Measurements from ENCODE around the gene CATSPER1. TPM values are rescaled to one million over a fixed set of nuclear protein-coding genes. Genes with fewer than 3 reads are reported as not detected.
A peak's percentile ranks its signal among the peaks of the same experiment; 100 is the strongest.

Gene CATSPER1
- total RNA-seq, 1 experiment from 2014 or later: 4.2 TPM

DNA sequence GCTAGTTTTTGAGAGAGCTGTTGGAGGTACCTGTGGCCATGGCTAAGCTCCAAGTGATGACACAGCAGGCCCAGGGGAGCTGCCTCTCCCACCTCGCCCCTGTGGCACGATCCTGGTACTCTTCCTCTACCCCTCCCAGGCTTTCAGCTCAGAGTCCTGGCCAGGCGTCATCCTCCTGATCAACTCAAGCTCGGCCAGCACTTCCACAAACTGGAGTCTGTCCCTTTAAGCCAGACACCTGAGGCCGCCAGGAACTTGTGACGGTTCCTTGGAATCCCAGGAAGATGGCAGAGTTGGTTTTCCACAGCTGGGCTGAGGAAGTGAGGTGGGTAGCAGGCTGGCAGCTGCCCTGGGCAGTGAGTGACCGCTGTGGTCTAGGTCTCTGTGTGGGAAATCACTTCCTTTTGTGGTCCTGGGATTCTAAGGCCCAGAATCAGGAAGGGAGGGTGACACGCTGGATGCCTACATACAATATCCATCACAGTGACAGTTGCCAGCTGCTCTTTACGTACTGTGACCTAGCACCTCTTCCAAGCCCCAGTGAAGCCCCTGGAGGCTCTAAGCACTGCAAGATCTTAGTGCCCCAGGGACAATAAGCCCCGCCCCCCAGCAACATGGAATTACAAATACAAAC lies 17.7 kb downstream of the CATSPER1 start:
- peak in 1 of 2 experiments; percentile 57 for DNase-seq
- H2AFZ ChIP-seq: no peak overlapping the region

DNA sequence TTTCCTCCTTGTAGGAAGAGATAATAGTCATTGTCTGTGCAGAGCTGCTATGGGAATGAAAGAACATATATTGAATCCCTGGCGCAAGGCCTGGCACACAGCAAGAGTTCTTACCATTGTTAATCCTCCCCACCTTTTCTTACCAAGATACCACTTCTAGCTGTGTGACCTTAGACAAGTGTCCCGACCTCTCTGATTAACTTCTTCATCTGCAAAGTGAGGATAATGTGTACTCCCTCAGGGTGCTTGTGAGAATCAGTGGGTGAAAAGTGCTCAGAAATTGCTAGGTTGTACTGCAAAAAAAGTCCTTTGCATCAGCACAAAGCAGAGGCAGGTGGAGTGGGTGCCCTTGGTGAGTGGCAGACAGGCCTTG lies 18.2 kb downstream of the CATSPER1 start:
- Histone ChIP-seq H3K27ac (no peak overlapping the region), H3K79me2 (ENCODE audit: low read depth) (peaks cover 19% of the 10 kb centered on the region), H3K4me2 (0 out of 2 replicates have a peak overlapping the region, but pooled peaks have one; percentile 18), H3K4me1 (replicated peaks; ENCODE audit: insufficient read depth) (peaks cover 38% of the 10 kb centered on the region), H3K4me3 (no peak overlapping the region), H3K27me3 (ENCODE audit: insufficient read depth, low read depth) (no peaks in the 10 kb centered on the region), H2AFZ (no peak overlapping the region), H3K9me3 (ENCODE audit: insufficient read depth, low read depth) (no peaks in the 10 kb centered on the region), H3K9me2 (ENCODE audit: insufficient read depth) (no peaks in the 10 kb centered on the region), H3K36me3 (ENCODE audit: low read depth) (peaks cover 12% of the 10 kb centered on the region; the same call in 1 of the 2 replicates), H3F3A (ENCODE audit: insufficient read depth, low read depth) (peaks cover 68% of the 10 kb centered on the region), H4K20me1 (ENCODE audit: insufficient read depth) (no peaks in the 10 kb centered on the region)
- CTCF ChIA-PET: interaction anchor here (1.1 kb wide), 1 partner anchor 14 kb away, joined by 3 read pairs; no protein-coding TSS in a partner anchor
- TF ChIP-seq, protein P1, sequence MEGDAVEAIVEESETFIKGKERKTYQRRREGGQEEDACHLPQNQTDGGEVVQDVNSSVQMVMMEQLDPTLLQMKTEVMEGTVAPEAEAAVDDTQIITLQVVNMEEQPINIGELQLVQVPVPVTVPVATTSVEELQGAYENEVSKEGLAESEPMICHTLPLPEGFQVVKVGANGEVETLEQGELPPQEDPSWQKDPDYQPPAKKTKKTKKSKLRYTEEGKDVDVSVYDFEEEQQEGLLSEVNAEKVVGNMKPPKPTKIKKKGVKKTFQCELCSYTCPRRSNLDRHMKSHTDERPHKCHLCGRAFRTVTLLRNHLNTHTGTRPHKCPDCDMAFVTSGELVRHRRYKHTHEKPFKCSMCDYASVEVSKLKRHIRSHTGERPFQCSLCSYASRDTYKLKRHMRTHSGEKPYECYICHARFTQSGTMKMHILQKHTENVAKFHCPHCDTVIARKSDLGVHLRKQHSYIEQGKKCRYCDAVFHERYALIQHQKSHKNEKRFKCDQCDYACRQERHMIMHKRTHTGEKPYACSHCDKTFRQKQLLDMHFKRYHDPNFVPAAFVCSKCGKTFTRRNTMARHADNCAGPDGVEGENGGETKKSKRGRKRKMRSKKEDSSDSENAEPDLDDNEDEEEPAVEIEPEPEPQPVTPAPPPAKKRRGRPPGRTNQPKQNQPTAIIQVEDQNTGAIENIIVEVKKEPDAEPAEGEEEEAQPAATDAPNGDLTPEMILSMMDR (conservative IDR thresholded peaks at IDR 0.05): no peak
- TF ChIP-seq EZH2 (IDR thresholded peaks at IDR 0.05; ENCODE audit: low read depth): no peak
- POLR2A ChIA-PET (ENCODE audit: unreplicated experiment): no interaction called here
- intact Hi-C loops (cut with micrococcal nuclease; ENCODE audit: unreplicated experiment): no loop called here
- BruUV-seq (replicated peaks): no TSS peak
- no peak for DNase-seq

More for the DNA sequence above, 17.7 kb downstream of the CATSPER1 start:
- TF ChIP-seq EZH2 (IDR thresholded peaks at IDR 0.05; ENCODE audit: low read depth): no peak
- TF ChIP-seq, protein P1 (conservative IDR thresholded peaks at IDR 0.05): no peak
- intact Hi-C loops (cut with micrococcal nuclease; ENCODE audit: unreplicated experiment): no loop called here
- no peak overlapping the region for H3K27ac ChIP-seq
- H3K27me3 ChIP-seq (ENCODE audit: insufficient read depth, low read depth): no peaks in the 10 kb centered on the region
- H3K9me2 ChIP-seq (ENCODE audit: insufficient read depth): no peaks in the 10 kb centered on the region
- H3F3A ChIP-seq (ENCODE audit: insufficient read depth, low read depth): peaks cover 71% of the 10 kb centered on the region
- BruUV-seq (replicated peaks): no TSS peak
- H4K20me1 ChIP-seq (ENCODE audit: insufficient read depth): no peaks in the 10 kb centered on the region
- CTCF ChIA-PET: interaction anchor here (0.7 to 1.1 kb wide), 2 partner anchors 14 to 167 kb away, joined by 3 read pairs; no protein-coding TSS in a partner anchor
- POLR2A ChIA-PET (ENCODE audit: unreplicated experiment): interaction anchor here (0.6 kb wide), 1 partner anchor 338 kb away, joined by 4 read pairs; no protein-coding TSS in a partner anchor
- 0 out of 2 replicates have a peak overlapping the region, but pooled peaks have one; percentile 18 for H3K4me2 ChIP-seq
- H3K4me1 ChIP-seq (replicated peaks; ENCODE audit: insufficient read depth): peaks cover 38% of the 10 kb centered on the region
- peaks cover 12% of the 10 kb centered on the region; the same call in 1 of the 2 replicates for H3K36me3 ChIP-seq (ENCODE audit: low read depth)
- H3K79me2 ChIP-seq (ENCODE audit: low read depth): peaks cover 14% of the 10 kb centered on the region
- no peaks in the 10 kb centered on the region for H3K9me3 ChIP-seq (ENCODE audit: insufficient read depth, low read depth)
- no peak overlapping the region for H3K4me3 ChIP-seq

GRCh38 chr11:66007201-66007634 lies 19.1 kb downstream of the CATSPER1 start:
- no peak overlapping the region for H3K4me3 ChIP-seq
- H3K79me2 ChIP-seq (ENCODE audit: low read depth): peaks cover 22% of the 10 kb centered on the region
- no peak overlapping the region for H2AFZ ChIP-seq
- H3K4me2 ChIP-seq: no peak overlapping the region
- ChIA-PET POLR2A (ENCODE audit: unreplicated experiment) (interaction anchor here (0.6 kb wide), 1 partner anchor 117 kb away, joined by 3 read pairs; the partner anchor contains the start of gene CCDC85B), CTCF (no interaction called here)
- peaks cover 12% of the 10 kb centered on the region; the same call in 1 of the 2 replicates for H3K36me3 ChIP-seq (ENCODE audit: low read depth)
- no peaks in the 10 kb centered on the region for H3K9me2 ChIP-seq (ENCODE audit: insufficient read depth)
- H3K4me1 ChIP-seq (replicated peaks; ENCODE audit: insufficient read depth): peaks cover 32% of the 10 kb centered on the region
- peaks cover 70% of the 10 kb centered on the region for H3F3A ChIP-seq (ENCODE audit: insufficient read depth, low read depth)
- intact Hi-C loops (cut with micrococcal nuclease; ENCODE audit: unreplicated experiment): no loop called here
- no peak overlapping the region for H3K27ac ChIP-seq
- no peaks in the 10 kb centered on the region for H3K9me3 ChIP-seq (ENCODE audit: insufficient read depth, low read depth)
- H4K20me1 ChIP-seq (ENCODE audit: insufficient read depth): no peaks in the 10 kb centered on the region
- no TSS peak for BruUV-seq (replicated peaks)
- peak in 1 of 2 experiments; percentile 36 for DNase-seq
- H3K27me3 ChIP-seq (ENCODE audit: insufficient read depth, low read depth): no peaks in the 10 kb centered on the region
- TF ChIP-seq, protein P1 (conservative IDR thresholded peaks at IDR 0.05): no peak
- no peak for TF ChIP-seq EZH2 (IDR thresholded peaks at IDR 0.05; ENCODE audit: low read depth)
